ENCODE data around the gene OGFR. TPM values are rescaled to one million over a fixed set of nuclear protein-coding genes. Genes with fewer than 3 reads are reported as not detected.
"Not testable (repeated sequence)": the region's sequence is repeated elsewhere in the genome, so short reads cannot be mapped to it uniquely, and the experiment has no call there.

OGFR gene
- total RNA-seq, 1 donor from 2014 or later, result 50.8 TPM

- DNase-seq (ENCODE audit: low spot score), result no peak
Observed at GRCh38 chr20:62839816-62840215, 35.2 kb downstream of the OGFR start.

- no peak for DNase-seq (ENCODE audit: low spot score)
Observed at GRCh38 chr20:62840244-62841197, 35.9 kb downstream of the OGFR start.

- no peak for DNase-seq (ENCODE audit: low spot score)
Observed at GRCh38 chr20:62841705-62842212, 37.1 kb downstream of the OGFR start.

- DNase-seq (ENCODE audit: low spot score), result no peak
Observed at GRCh38 chr20:62843656-62844055, 39.0 kb downstream of the OGFR start.

- DNase-seq (ENCODE audit: low spot score), result no peak
Observed at GRCh38 chr20:62844182-62844581, 39.5 kb downstream of the OGFR start.

GRCh38 chr20:62845416-62846160 lies 41.0 kb downstream of the OGFR start:
- DNase-seq (ENCODE audit: low spot score), result no peak

- no peak for DNase-seq (ENCODE audit: low spot score)
Observed at GRCh38 chr20:62846166-62846890, 41.7 kb downstream of the OGFR start.

- not testable (repeated sequence) for DNase-seq (ENCODE audit: low spot score)
Observed at GRCh38 chr20:62848917-62849316, 44.3 kb downstream of the OGFR start.

- DNase-seq (ENCODE audit: low spot score), result no peak
Observed at GRCh38 chr20:62849431-62849830, 44.8 kb downstream of the OGFR start.

- DNase-seq (ENCODE audit: low spot score), result no peak
Observed at GRCh38 chr20:62850333-62850974, 45.8 kb downstream of the OGFR start.

- no peak for DNase-seq (ENCODE audit: low spot score)
Observed at GRCh38 chr20:62852196-62852595, 47.6 kb downstream of the OGFR start.

- no peak for DNase-seq (ENCODE audit: low spot score)
Observed at GRCh38 chr20:62852841-62853240, 48.2 kb downstream of the OGFR start.

- not testable (repeated sequence) for DNase-seq (ENCODE audit: low spot score)
Observed at GRCh38 chr20:62853304-62853703, 48.7 kb downstream of the OGFR start.

- no peak for DNase-seq (ENCODE audit: low spot score)
Observed at GRCh38 chr20:62854121-62854520, 49.5 kb downstream of the OGFR start.

GRCh38 chr20:62855120-62855519 lies 50.5 kb downstream of the OGFR start:
- DNase-seq (ENCODE audit: low spot score), result no peak

GRCh38 chr20:62856931-62857619 lies 52.4 kb downstream of the OGFR start:
- no peak for DNase-seq (ENCODE audit: low spot score)

- DNase-seq (ENCODE audit: low spot score), result no peak
Observed at GRCh38 chr20:62858058-62858830, 53.6 kb downstream of the OGFR start.

- no peak for DNase-seq (ENCODE audit: low spot score)
Observed at GRCh38 chr20:62859721-62860120, 55.1 kb downstream of the OGFR start.

- DNase-seq (ENCODE audit: low spot score), result no peak
Observed at GRCh38 chr20:62860391-62860923, 55.8 kb downstream of the OGFR start.

All from mucosa of gallbladder (tissue), 1 donor.